GM12878 (cell line): ENCODE results near the gene HMGCL. TPM values are rescaled to one million over a fixed set of nuclear protein-coding genes. Genes with fewer than 3 reads are reported as not detected.
"Not testable (repeated sequence)": the region's sequence is repeated elsewhere in the genome, so short reads cannot be mapped to it uniquely, and the experiment has no call there.

Experiments used
- ATAC-seq: fragments of 200-7000 bp; cut with Tn5 transposase; 3 replicates; pipeline ENCODE4 v1.9.1; 2020; ENCODE audit warnings: mild to moderate bottlenecking, moderate library complexity
- BruUV-seq: library from RNA; stranded (reverse); fragments of 400-500 nt; replicated peaks from 2 replicates; lab custom pipeline; 2021; lab: Mats Ljungman, UMichigan
- CTCF ChIA-PET: fragments of 300-600 bp; sonication (Branson Sonifier 250); formaldehyde crosslinking; extraction: SDS; loops from one replicate; lab custom pipeline; 2021; ENCODE audit warnings: inconsistent platforms; lab: Yijun Ruan, JAX
- POLR2A ChIA-PET: fragments of 350-600 bp; formaldehyde crosslinking; extraction: SDS; loops from one replicate; lab custom pipeline; 2021; ENCODE audit warnings: inconsistent platforms; lab: Charles Lee
- RAD21 ChIA-PET: fragments of 300-600 bp; sonication (Branson Sonifier 250); formaldehyde crosslinking; loops from one replicate; lab custom pipeline; 2023; ENCODE audit warnings: antibody characterized with exemption; ENCODE audit not compliant: unreplicated experiment; lab: Charles Lee
- SMC1A ChIA-PET: fragments of 300-600 bp; sonication (Branson Sonifier 250); formaldehyde crosslinking; loops from one replicate; lab custom pipeline; 2023; ENCODE audit not compliant: unreplicated experiment, uncharacterized antibody; lab: Charles Lee
- DNase-seq: peaks from one replicate; pipeline ENCODE4 v3.0.0-alpha.2; 2011; ENCODE audit warnings: low read depth, low spot score
- FAIRE-seq: peaks from 3 replicates; lab custom pipeline; 2011; peaks lifted over from hg19 to GRCh38; lab: Jason Lieb, UNC
- H2AFZ ChIP-seq: 2 replicates; pipeline ENCODE4 v1.6.0; 2011; ENCODE audit warnings: low read depth, low read length, control low read depth; ENCODE audit not compliant: control insufficient read depth
- H3K27ac ChIP-seq: 2 replicates; pipeline ENCODE4 v1.5.1; 2011; ENCODE audit warnings: control low read depth; ENCODE audit not compliant: control insufficient read depth, insufficient read depth
- H3K27me3 ChIP-seq, 2 experiments: replicated peaks in 1 of 2; 2 replicates each; pipeline versions ENCODE4 v1.6.0 to v1.6.1; 2011; ENCODE audit warnings: low read length in 1 of 2; ENCODE audit not compliant: control insufficient read depth in 2 of 2, insufficient read depth in 2 of 2
- H3K36me3 ChIP-seq, 2 experiments: 2 replicates each; pipeline ENCODE4 v1.5.1; 2011; ENCODE audit warnings: low read length in 1 of 2; ENCODE audit not compliant: control insufficient read depth in 2 of 2, insufficient read depth in 2 of 2
- H3K4me1 ChIP-seq: 2 replicates; pipeline ENCODE4 v1.6.1; 2011; ENCODE audit warnings: mild to moderate bottlenecking, low read length, moderate library complexity, mixed read lengths; ENCODE audit not compliant: control insufficient read depth, insufficient read depth
- H3K4me2 ChIP-seq: 2 replicates; pipeline ENCODE4 v1.6.0; 2011; ENCODE audit warnings: control low read depth; ENCODE audit not compliant: control insufficient read depth, insufficient read depth
- H3K4me3 ChIP-seq: fragments of 200-600 bp; sonication (generic); 2 replicates; pipeline ENCODE4 v1.5.1; 2016
- H3K79me2 ChIP-seq: 2 replicates; pipeline ENCODE4 v1.6.0; 2011; ENCODE audit warnings: low read length; ENCODE audit not compliant: control insufficient read depth, insufficient read depth
- H3K9ac ChIP-seq: 2 replicates; pipeline ENCODE4 v1.8.0; 2011; ENCODE audit warnings: low read length, control low read depth, mixed read lengths; ENCODE audit not compliant: control insufficient read depth, insufficient read depth
- H3K9me3 ChIP-seq: replicated peaks from 3 replicates; pipeline ENCODE4 v1.5.1; 2011; ENCODE audit warnings: mild to moderate bottlenecking, low read length; ENCODE audit not compliant: control insufficient read depth, insufficient read depth
- H4K20me1 ChIP-seq: 2 replicates; pipeline ENCODE4 v1.6.0; 2011; ENCODE audit not compliant: control insufficient read depth, insufficient read depth
- NFYA ChIP-seq: IDR thresholded peaks from 2 replicates; pipeline ENCODE4 v1.6.1; 2011; ENCODE audit warnings: low read depth, mild to moderate bottlenecking, low read length, improper control_type of control experiment, borderline replicate concordance
- RUNX3 ChIP-seq: IDR thresholded peaks from 2 replicates; pipeline ENCODE4 v1.6.1; 2012; ENCODE audit warnings: low read length, inconsistent platforms
- SMAD5 ChIP-seq: IDR thresholded peaks from 2 replicates; pipeline ENCODE4 v1.6.1; 2016; ENCODE audit warnings: antibody characterized with exemption, low read depth
- ZNF217 ChIP-seq: fragments of 450-650 bp; IDR thresholded peaks from 2 replicates; pipeline ENCODE4 v1.6.1; 2017; ENCODE audit warnings: antibody characterized with exemption, mild to moderate bottlenecking
- WGBS: methylation state at CpG from one replicate; pipeline ENCODE4 v1.1.6; 2016; ENCODE audit warnings: low lambda C conversion rate; ENCODE audit not compliant: insufficient replicate concordance, insufficient coverage; ENCODE audit errors: missing lambda C conversion rate; 5-methylcytosine and 5-hydroxymethylcytosine counted together
- in situ Hi-C: fragments of 300-500 bp; cut with MboI; formaldehyde crosslinking; loops from 9 replicates; pipeline ENCODE4 v1.14.3; 2018; ENCODE audit warnings: mixed read lengths
- intact Hi-C: fragments of 100-400 bp; cut with micrococcal nuclease; formaldehyde crosslinking; loops from one replicate; pipeline ENCODE4 v1.14.2; 2022; ENCODE audit not compliant: unreplicated experiment
- polyA plus RNA-seq, 11 experiments: library from polyadenylated mRNA; depleted of rRNA in 4 of 11; unstranded in 6 of 11; stranded (reverse) in 5 of 11; fragments of >200 nt; fragmentation: Nextera tagmentation in 4 of 11; fragmentation: Illumina TruSeq in 1 of 11; extraction: Ambion mirVana in 4 of 11; extraction: Trizol in 1 of 11; gene quantifications; 1 replicate in 1 of 11; 2 replicates in 10 of 11; pipeline versions ENCODE4 v1.2.1 to v1.2.3, GENCODE V29; 2011 to 2016; ENCODE audit warnings: inconsistent platforms in 2 of 11, missing spikeins in 2 of 11, low read depth in 1 of 11
- total RNA-seq, 4 experiments: library from RNA; depleted of rRNA in 3 of 4; stranded (reverse); fragments of >200 nt in 3 of 4; fragmentation: Illumina TruSeq in 1 of 4; extraction: Trizol in 1 of 4; gene quantifications; 2 replicates each; pipeline versions ENCODE4 v1.2.1 to v1.2.3, GENCODE V29; 2013 to 2021
- TF ChIP-seq, protein P1 (sequence below): fragments of 450-650 bp; IDR thresholded peaks from 2 replicates; pipeline ENCODE4 v1.6.1; 2014; ENCODE audit warnings: mild to moderate bottlenecking
- TF ChIP-seq, protein P2 (sequence below), 3 experiments: IDR thresholded peaks in 2 of 3; conservative IDR thresholded peaks in 1 of 3; 2 replicates each; pipeline ENCODE4 v1.5.1; 2011; ENCODE audit warnings: low read depth in 3 of 3, low read length in 3 of 3, mild to moderate bottlenecking in 3 of 3, control low read depth in 2 of 3, moderate library complexity in 2 of 3, inconsistent platforms in 1 of 3, mixed read lengths in 1 of 3; ENCODE audit not compliant: control insufficient read depth in 2 of 3, insufficient read depth in 1 of 3; ENCODE audit errors: extremely low read depth in 1 of 3
- TF ChIP-seq, protein P3 (sequence below): IDR thresholded peaks from 2 replicates; pipeline ENCODE4 v1.6.1; 2012; ENCODE audit warnings: low read depth, low read length, improper control_type of control experiment
- TF ChIP-seq, protein P4 (sequence below): IDR thresholded peaks from 2 replicates; pipeline ENCODE4 v1.6.1; 2012; ENCODE audit warnings: low read length, inconsistent platforms

Gene HMGCL
- total and polyA plus RNA-seq, 10 of the 15 experiments (the other 5 are each of a cell fraction or from before 2014, with no cell fraction given), result 29.4 to 127 (median 36.4) TPM

DNA sequence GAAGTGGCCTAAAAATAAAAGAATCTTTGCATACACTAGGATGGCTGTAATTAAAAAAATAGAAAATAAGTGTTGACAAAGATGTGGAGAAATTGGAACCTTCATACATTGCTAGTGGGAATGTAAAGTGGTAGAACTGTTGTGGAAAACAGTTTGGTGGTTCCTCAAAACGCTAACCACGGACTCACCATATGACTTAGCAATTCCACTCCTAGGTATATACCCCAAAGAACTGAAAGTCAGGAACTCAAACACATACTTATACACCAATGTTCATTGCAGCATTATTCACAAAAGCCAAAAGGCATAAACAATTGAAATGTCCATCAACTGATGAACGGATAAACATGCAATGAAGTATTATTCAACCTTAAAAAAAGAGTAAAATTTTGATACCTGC is 10.8 kb upstream of the HMGCL start (continued):
- TF ChIP-seq, protein P1, sequence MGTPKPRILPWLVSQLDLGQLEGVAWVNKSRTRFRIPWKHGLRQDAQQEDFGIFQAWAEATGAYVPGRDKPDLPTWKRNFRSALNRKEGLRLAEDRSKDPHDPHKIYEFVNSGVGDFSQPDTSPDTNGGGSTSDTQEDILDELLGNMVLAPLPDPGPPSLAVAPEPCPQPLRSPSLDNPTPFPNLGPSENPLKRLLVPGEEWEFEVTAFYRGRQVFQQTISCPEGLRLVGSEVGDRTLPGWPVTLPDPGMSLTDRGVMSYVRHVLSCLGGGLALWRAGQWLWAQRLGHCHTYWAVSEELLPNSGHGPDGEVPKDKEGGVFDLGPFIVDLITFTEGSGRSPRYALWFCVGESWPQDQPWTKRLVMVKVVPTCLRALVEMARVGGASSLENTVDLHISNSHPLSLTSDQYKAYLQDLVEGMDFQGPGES, result no peak
- TF ChIP-seq SMAD5 (no peak), NFYA (no peak), RUNX3 (peak; percentile 74), ZNF217 (no peak)
- TF ChIP-seq, protein P2, sequence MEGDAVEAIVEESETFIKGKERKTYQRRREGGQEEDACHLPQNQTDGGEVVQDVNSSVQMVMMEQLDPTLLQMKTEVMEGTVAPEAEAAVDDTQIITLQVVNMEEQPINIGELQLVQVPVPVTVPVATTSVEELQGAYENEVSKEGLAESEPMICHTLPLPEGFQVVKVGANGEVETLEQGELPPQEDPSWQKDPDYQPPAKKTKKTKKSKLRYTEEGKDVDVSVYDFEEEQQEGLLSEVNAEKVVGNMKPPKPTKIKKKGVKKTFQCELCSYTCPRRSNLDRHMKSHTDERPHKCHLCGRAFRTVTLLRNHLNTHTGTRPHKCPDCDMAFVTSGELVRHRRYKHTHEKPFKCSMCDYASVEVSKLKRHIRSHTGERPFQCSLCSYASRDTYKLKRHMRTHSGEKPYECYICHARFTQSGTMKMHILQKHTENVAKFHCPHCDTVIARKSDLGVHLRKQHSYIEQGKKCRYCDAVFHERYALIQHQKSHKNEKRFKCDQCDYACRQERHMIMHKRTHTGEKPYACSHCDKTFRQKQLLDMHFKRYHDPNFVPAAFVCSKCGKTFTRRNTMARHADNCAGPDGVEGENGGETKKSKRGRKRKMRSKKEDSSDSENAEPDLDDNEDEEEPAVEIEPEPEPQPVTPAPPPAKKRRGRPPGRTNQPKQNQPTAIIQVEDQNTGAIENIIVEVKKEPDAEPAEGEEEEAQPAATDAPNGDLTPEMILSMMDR (IDR thresholded peaks at IDR 0.05 in 2 of 3, conservative IDR thresholded peaks at IDR 0.05 in 1 of 3; ENCODE audit: control insufficient read depth in 2 of 3, extremely low read depth in 1 of 3, insufficient read depth in 1 of 3, low read depth in 3 of 3, low read length in 3 of 3), result no peak
- TF ChIP-seq, protein P3, sequence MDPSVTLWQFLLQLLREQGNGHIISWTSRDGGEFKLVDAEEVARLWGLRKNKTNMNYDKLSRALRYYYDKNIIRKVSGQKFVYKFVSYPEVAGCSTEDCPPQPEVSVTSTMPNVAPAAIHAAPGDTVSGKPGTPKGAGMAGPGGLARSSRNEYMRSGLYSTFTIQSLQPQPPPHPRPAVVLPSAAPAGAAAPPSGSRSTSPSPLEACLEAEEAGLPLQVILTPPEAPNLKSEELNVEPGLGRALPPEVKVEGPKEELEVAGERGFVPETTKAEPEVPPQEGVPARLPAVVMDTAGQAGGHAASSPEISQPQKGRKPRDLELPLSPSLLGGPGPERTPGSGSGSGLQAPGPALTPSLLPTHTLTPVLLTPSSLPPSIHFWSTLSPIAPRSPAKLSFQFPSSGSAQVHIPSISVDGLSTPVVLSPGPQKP, result no peak
- TF ChIP-seq, protein P4, sequence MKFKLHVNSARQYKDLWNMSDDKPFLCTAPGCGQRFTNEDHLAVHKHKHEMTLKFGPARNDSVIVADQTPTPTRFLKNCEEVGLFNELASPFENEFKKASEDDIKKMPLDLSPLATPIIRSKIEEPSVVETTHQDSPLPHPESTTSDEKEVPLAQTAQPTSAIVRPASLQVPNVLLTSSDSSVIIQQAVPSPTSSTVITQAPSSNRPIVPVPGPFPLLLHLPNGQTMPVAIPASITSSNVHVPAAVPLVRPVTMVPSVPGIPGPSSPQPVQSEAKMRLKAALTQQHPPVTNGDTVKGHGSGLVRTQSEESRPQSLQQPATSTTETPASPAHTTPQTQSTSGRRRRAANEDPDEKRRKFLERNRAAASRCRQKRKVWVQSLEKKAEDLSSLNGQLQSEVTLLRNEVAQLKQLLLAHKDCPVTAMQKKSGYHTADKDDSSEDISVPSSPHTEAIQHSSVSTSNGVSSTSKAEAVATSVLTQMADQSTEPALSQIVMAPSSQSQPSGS, result no peak
- TF ChIP-seq, all 136 proteins: peak for 5

DNA sequence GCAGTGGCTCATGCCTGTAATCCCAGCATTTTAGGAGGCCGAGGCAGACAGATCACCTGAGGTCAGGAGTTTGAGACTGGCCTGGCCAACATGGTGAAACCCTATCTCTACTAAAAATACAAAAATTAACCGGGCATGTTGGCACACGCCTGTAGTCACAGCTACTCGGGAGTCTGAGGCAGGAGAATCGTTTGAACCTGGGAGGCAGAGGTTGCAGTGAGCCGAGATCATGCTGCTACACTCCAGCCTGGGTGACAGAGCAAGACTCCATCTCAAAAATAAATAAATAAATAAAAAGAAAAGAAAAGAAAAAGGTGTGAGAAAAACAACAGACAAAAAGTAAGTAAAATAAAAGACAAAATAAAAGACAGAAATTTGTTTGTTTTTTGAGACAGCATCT is 8.9 kb upstream of the HMGCL start:
- H3K9me3 ChIP-seq, H3K27me3 ChIP-seq, DNase-seq, H3K9ac ChIP-seq, in situ Hi-C loops, H3K27ac ChIP-seq, BruUV-seq, H3K4me1 ChIP-seq, H3K4me3 ChIP-seq, FAIRE-seq, H4K20me1 ChIP-seq, H3K36me3 ChIP-seq, H3K79me2 ChIP-seq, ATAC-seq, H3K4me2 ChIP-seq, intact Hi-C loops: not testable (repeated sequence)
- H2AFZ ChIP-seq, result peak overlapping the region; percentile 28; the same call in 1 of the 2 replicates
- ChIA-PET POLR2A (interaction anchor here (1.0 to 1.4 kb wide), 2 partner anchors 9 to 21 kb away, joined by 3 to 5 read pairs; partner anchors contain the start of gene HMGCL), RAD21 (interaction anchor here (0.8 to 1.5 kb wide), 2 partner anchors 23 to 82 kb away, joined by 3 to 5 read pairs; no protein-coding TSS in a partner anchor), CTCF (interaction anchor here (1.4 to 1.7 kb wide), 2 partner anchors 24 to 83 kb away, joined by 4 to 8 read pairs; no protein-coding TSS in a partner anchor), SMC1A (interaction anchor here (1.0 to 1.2 kb wide), 4 partner anchors 8 to 82 kb away, joined by 3 read pairs; partner anchors contain the start of gene HMGCL)
- WGBS, result 46% methylated on average over 6 of the region's 6 CpGs
